ENCODE measurements around the gene OLFM3. TPM values are rescaled to one million over a fixed set of nuclear protein-coding genes. Genes with fewer than 3 reads are reported as not detected.

The OLFM3 gene
- total and polyA plus RNA-seq, 3 donors from 2014 or later: 0.56 TPM; not detected in 2

DNA sequence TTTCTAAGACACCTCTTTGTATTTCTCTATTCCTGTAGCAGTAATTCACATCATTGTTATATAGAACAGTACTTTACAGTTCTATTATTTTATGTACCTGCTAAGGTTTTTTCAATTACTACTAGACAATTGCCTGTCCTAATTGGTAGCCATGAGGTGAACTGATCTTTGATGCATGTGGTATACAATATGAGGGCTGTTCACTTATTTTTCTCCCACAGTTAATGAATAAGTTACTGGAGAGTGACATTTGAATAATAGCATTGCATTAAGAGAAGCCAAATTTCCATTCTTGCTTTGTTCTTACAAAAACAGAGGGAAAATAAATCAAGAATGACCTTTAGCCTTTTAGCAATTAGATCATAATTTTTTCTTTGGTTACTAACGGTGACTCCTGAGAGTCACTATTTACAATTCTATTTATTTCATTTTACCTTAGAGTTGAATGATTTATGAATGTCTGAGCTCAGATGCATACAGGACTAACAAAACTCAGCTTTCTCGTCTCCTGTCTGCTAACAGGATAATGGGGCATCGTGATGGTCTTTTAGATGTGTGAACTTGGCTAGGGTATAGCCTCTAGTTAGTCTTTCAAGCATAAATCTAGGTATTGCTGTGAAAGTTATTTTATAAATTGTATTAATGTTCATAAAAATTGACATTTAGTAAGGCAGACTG is 54.1 kb downstream of the OLFM3 start:
- TF ChIP-seq, protein P1, sequence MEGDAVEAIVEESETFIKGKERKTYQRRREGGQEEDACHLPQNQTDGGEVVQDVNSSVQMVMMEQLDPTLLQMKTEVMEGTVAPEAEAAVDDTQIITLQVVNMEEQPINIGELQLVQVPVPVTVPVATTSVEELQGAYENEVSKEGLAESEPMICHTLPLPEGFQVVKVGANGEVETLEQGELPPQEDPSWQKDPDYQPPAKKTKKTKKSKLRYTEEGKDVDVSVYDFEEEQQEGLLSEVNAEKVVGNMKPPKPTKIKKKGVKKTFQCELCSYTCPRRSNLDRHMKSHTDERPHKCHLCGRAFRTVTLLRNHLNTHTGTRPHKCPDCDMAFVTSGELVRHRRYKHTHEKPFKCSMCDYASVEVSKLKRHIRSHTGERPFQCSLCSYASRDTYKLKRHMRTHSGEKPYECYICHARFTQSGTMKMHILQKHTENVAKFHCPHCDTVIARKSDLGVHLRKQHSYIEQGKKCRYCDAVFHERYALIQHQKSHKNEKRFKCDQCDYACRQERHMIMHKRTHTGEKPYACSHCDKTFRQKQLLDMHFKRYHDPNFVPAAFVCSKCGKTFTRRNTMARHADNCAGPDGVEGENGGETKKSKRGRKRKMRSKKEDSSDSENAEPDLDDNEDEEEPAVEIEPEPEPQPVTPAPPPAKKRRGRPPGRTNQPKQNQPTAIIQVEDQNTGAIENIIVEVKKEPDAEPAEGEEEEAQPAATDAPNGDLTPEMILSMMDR (IDR thresholded peaks at IDR 0.05): no peak
- no peak for TF ChIP-seq POLR2A (IDR thresholded peaks at IDR 0.05)
- intact Hi-C loops (cut with DNase I; ENCODE audit: low total_unique reads): no loop called here
- no peaks in the 10 kb centered on the region for H3K27me3 ChIP-seq
- no peak overlapping the region for H3K27ac ChIP-seq
- 51 to 54% methylated on average over 3 of the region's 3 CpGs for WGBS, 2 donors
- no peak for DNase-seq
- no peaks in the 10 kb centered on the region for H3K4me1 ChIP-seq
- no peak overlapping the region for H3K4me3 ChIP-seq
- H3K36me3 ChIP-seq (ENCODE audit: low read depth, missing control alignments): no peaks in the 10 kb centered on the region
- no peaks in the 10 kb centered on the region for H3K9me3 ChIP-seq

DNA sequence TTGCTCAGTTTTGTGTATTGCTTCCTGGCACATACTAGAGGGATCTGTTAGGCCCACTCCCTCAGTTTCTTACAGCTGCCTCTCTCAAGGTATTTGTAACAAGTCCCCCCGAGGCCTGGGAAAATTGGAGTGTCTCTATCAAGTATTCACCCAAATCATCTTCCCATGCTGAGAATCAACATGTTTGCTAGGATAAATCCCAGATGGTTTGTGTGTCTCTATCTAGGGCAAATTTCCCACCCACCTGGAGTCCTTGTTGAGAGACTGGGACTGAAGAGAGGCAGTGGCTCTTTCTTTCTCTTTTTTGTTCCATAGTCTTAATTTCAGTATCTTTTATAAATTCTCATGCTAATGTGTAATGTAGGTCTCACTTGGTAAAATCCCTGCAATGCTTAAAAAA is 58.0 kb downstream of the OLFM3 start:
- WGBS, 2 donors: 0% methylated on average over 1 of the region's 1 CpG
- H3K4me1 ChIP-seq: no peaks in the 10 kb centered on the region
- TF ChIP-seq, protein P1 (IDR thresholded peaks at IDR 0.05): no peak
- TF ChIP-seq POLR2A (IDR thresholded peaks at IDR 0.05): no peak
- no peaks in the 10 kb centered on the region for H3K9me3 ChIP-seq
- no peak overlapping the region for H3K27ac ChIP-seq
- no peaks in the 10 kb centered on the region for H3K27me3 ChIP-seq
- H3K4me3 ChIP-seq: no peak overlapping the region
- H3K36me3 ChIP-seq (ENCODE audit: low read depth, missing control alignments): no peaks in the 10 kb centered on the region
- no peak for DNase-seq
- intact Hi-C loops (cut with DNase I; ENCODE audit: low total_unique reads): no loop called here

DNA sequence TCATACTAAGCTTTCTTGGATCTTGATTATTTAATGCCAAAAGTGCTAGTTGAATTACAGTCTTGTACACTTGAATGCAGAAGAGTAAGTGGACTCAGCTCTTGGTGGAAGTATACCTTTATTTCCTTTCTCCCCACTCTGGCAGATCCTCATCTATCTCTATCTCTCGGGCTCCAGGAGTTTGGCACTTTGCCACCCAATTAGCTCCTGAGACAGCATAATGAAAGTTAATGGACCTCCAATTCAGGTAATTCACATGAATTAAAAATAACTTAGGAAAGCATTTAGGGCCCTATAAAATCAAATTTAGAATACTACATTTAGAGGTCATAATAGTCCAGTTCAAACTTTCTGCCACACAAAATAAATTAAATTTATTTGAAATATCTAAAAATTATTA is 67.4 kb downstream of the OLFM3 start:
- Histone ChIP-seq H3K27me3 (no peaks in the 10 kb centered on the region), H3K4me3 (no peak overlapping the region), H3K9me3 (no peaks in the 10 kb centered on the region), H3K27ac (no peak overlapping the region), H3K4me1 (no peaks in the 10 kb centered on the region), H3K36me3 (ENCODE audit: low read depth, missing control alignments) (no peaks in the 10 kb centered on the region)
- intact Hi-C loops (cut with DNase I; ENCODE audit: low total_unique reads): no loop called here
- DNase-seq: no peak
- TF ChIP-seq, protein P1 (IDR thresholded peaks at IDR 0.05): no peak
- no peak for TF ChIP-seq POLR2A (IDR thresholded peaks at IDR 0.05)
- WGBS, 2 donors: 35 to 39% methylated on average over 1 of the region's 1 CpG

DNA sequence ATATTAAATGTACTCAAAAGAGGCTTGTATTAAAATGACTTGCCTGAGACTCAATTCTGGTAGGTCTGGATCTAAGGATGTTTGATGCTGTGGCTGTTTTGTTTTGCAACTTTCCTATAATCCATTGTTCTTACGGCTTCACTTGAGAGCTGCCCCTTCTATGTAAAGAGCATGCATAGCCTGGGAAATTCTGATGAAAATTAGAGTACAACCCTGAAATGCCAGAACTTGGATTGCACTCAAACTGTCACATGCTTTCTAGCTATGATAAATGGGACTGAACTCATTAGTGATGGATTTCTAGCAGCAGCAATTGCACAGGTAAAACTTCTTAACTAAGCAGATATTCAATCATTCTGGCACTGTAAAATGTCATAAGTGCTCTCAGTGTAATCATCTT is 67.9 kb downstream of the OLFM3 start:
- TF ChIP-seq POLR2A (IDR thresholded peaks at IDR 0.05): no peak
- TF ChIP-seq, protein P1 (IDR thresholded peaks at IDR 0.05): no peak
- intact Hi-C loops (cut with DNase I; ENCODE audit: low total_unique reads): no loop called here
- Histone ChIP-seq H3K36me3 (ENCODE audit: low read depth, missing control alignments) (no peaks in the 10 kb centered on the region), H3K4me3 (no peak overlapping the region), H3K27me3 (no peaks in the 10 kb centered on the region), H3K4me1 (no peaks in the 10 kb centered on the region), H3K27ac (no peak overlapping the region), H3K9me3 (no peaks in the 10 kb centered on the region)
- WGBS, 2 donors: 91 to 93% methylated on average over 1 of the region's 1 CpG
- no peak for DNase-seq

DNA sequence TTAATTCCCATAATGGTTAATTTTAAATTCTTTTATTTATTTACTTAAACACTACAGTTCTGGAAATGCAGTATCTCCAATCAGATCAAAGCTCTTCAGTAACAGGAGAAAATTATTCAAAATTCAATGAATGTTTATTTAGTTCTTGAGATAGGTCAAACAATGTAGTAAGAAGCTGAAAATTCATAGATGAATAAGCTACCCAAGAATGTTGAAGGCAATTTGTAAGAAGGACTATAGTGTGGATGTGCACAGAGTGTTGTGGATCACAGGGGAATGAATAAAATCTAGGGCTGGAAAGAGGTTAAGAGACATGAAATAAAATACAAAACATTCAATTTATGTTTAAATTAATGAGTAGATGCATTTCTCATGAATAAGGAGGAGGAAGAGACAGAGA is 72.0 kb downstream of the OLFM3 start:
- Histone ChIP-seq H3K36me3 (ENCODE audit: low read depth, missing control alignments) (no peaks in the 10 kb centered on the region), H3K4me1 (no peaks in the 10 kb centered on the region), H3K27me3 (no peaks in the 10 kb centered on the region), H3K27ac (no peak overlapping the region), H3K9me3 (no peaks in the 10 kb centered on the region), H3K4me3 (no peak overlapping the region)
- TF ChIP-seq, protein P1 (IDR thresholded peaks at IDR 0.05): no peak
- no peak for TF ChIP-seq POLR2A (IDR thresholded peaks at IDR 0.05)
- no peak for DNase-seq
- intact Hi-C loops (cut with DNase I; ENCODE audit: low total_unique reads): no loop called here
